ENCODE results near the gene DPP8. TPM values are rescaled to one million over a fixed set of nuclear protein-coding genes. Genes with fewer than 3 reads are reported as not detected.

Gene DPP8
- total RNA-seq, 4 donors from 2014 or later: 22.2 to 58.3 (median 33.5) TPM

- Histone ChIP-seq H3K4me1 (no peaks in the 10 kb centered on the region), H3K27me3 (no peaks in the 10 kb centered on the region), H3K36me3 (no peaks in the 10 kb centered on the region), H3K4me3 (no peak overlapping the region), H3K9me3 (no peaks in the 10 kb centered on the region), H3K27ac (no peak overlapping the region)
- TF ChIP-seq CTCF (IDR thresholded peaks at IDR 0.05) (no peak), POLR2AphosphoS5 (IDR thresholded peaks at IDR 0.05) (no peak), EP300 (IDR thresholded peaks at IDR 0.05) (no peak), POLR2A (IDR thresholded peaks at IDR 0.05) (no peak)
- WGBS: 78% methylated on average over 11 of the region's 11 CpGs
- DNase-seq (ENCODE audit: low spot score in 2 of 2): no peak
These were observed 107.5 kb downstream of the DPP8 start for GRCh38 chr15:65410036-65410435.

GRCh38 chr15:65409036-65409631 is 108.4 kb downstream of the DPP8 start:
- no peak for DNase-seq (ENCODE audit: low spot score in 2 of 2)
- H3K9me3 ChIP-seq: no peaks in the 10 kb centered on the region
- H3K36me3 ChIP-seq: no peaks in the 10 kb centered on the region
- no peak for TF ChIP-seq POLR2A (IDR thresholded peaks at IDR 0.05)
- TF ChIP-seq POLR2AphosphoS5 (IDR thresholded peaks at IDR 0.05): no peak
- TF ChIP-seq EP300 (IDR thresholded peaks at IDR 0.05): no peak
- no peak for TF ChIP-seq CTCF (IDR thresholded peaks at IDR 0.05)
- 71% methylated on average over 7 of the region's 7 CpGs for WGBS
- no peaks in the 10 kb centered on the region for H3K27me3 ChIP-seq
- no peak overlapping the region for H3K4me3 ChIP-seq
- H3K27ac ChIP-seq: no peak overlapping the region
- H3K4me1 ChIP-seq: no peaks in the 10 kb centered on the region

GRCh38 chr15:65408324-65409035 is 109.0 kb downstream of the DPP8 start:
- Histone ChIP-seq H3K9me3 (no peaks in the 10 kb centered on the region), H3K4me3 (no peak overlapping the region), H3K27ac (no peak overlapping the region), H3K4me1 (no peaks in the 10 kb centered on the region), H3K36me3 (no peaks in the 10 kb centered on the region), H3K27me3 (no peaks in the 10 kb centered on the region)
- 69% methylated on average over 7 of the region's 7 CpGs for WGBS
- no peak for DNase-seq (ENCODE audit: low spot score in 2 of 2)
- TF ChIP-seq POLR2AphosphoS5 (IDR thresholded peaks at IDR 0.05): no peak
- no peak for TF ChIP-seq EP300 (IDR thresholded peaks at IDR 0.05)
- TF ChIP-seq CTCF (IDR thresholded peaks at IDR 0.05): no peak
- no peak for TF ChIP-seq POLR2A (IDR thresholded peaks at IDR 0.05)

GRCh38 chr15:65406424-65407000 is 111.0 kb downstream of the DPP8 start:
- no peaks in the 10 kb centered on the region for H3K36me3 ChIP-seq
- no peak for TF ChIP-seq POLR2A (IDR thresholded peaks at IDR 0.05)
- no peak for TF ChIP-seq POLR2AphosphoS5 (IDR thresholded peaks at IDR 0.05)
- no peak for TF ChIP-seq EP300 (IDR thresholded peaks at IDR 0.05)
- no peak for TF ChIP-seq CTCF (IDR thresholded peaks at IDR 0.05)
- H3K27ac ChIP-seq: no peak overlapping the region
- DNase-seq (ENCODE audit: low spot score in 2 of 2): no peak
- H3K9me3 ChIP-seq: no peaks in the 10 kb centered on the region
- H3K4me3 ChIP-seq: no peak overlapping the region
- WGBS: 66% methylated on average over 10 of the region's 10 CpGs
- H3K4me1 ChIP-seq: no peaks in the 10 kb centered on the region
- no peaks in the 10 kb centered on the region for H3K27me3 ChIP-seq

- H3K9me3 ChIP-seq: no peaks in the 10 kb centered on the region
- H3K27me3 ChIP-seq: no peaks in the 10 kb centered on the region
- TF ChIP-seq POLR2AphosphoS5 (IDR thresholded peaks at IDR 0.05) (no peak), EP300 (IDR thresholded peaks at IDR 0.05) (no peak), POLR2A (IDR thresholded peaks at IDR 0.05) (no peak), CTCF (IDR thresholded peaks at IDR 0.05) (no peak)
- WGBS: 88% methylated on average over 7 of the region's 7 CpGs
- H3K4me1 ChIP-seq: no peaks in the 10 kb centered on the region
- no peaks in the 10 kb centered on the region for H3K36me3 ChIP-seq
- no peak for DNase-seq (ENCODE audit: low spot score in 2 of 2)
- no peak overlapping the region for H3K4me3 ChIP-seq
- H3K27ac ChIP-seq: no peak overlapping the region
These were observed 111.6 kb downstream of the DPP8 start for GRCh38 chr15:65405791-65406423.

Measured in suprapubic skin (tissue), 4 donors.